Astrocyte (in vitro differentiated cells and primary cell): Measurements from ENCODE around the gene GPR137B. TPM values are rescaled to one million over a fixed set of nuclear protein-coding genes. Genes with fewer than 3 reads are reported as not detected.

Source experiments
- DNase-seq: peaks from one replicate; pipeline ENCODE4 v3.0.0-alpha.2; 2010; ENCODE audit warnings: low read depth
- FAIRE-seq: peaks from 2 replicates; lab custom pipeline; 2011; peaks lifted over from hg19 to GRCh38; lab: Jason Lieb, UNC
- H2AFZ ChIP-seq: 2 replicates; pipeline ENCODE4 v1.6.0; 2012; ENCODE audit warnings: low read depth, low read length, inconsistent platforms
- H3K27ac ChIP-seq: 2 replicates; pipeline ENCODE4 v1.5.1; 2011; ENCODE audit warnings: low read depth, low read length, inconsistent platforms
- H3K27me3 ChIP-seq: 2 replicates; pipeline ENCODE4 v1.6.0; 2011; ENCODE audit warnings: low read length, inconsistent platforms; ENCODE audit not compliant: insufficient read depth
- H3K36me3 ChIP-seq: 2 replicates; pipeline ENCODE4 v1.5.1; 2011; ENCODE audit warnings: low read length, inconsistent platforms; ENCODE audit not compliant: insufficient read depth
- H3K4me1 ChIP-seq: 2 replicates; pipeline ENCODE4 v1.5.1; 2011; ENCODE audit warnings: low read length, inconsistent platforms; ENCODE audit not compliant: insufficient read depth
- H3K4me2 ChIP-seq: 2 replicates; pipeline ENCODE4 v1.6.0; 2012; ENCODE audit warnings: low read length, inconsistent platforms
- H3K4me3 ChIP-seq: 2 replicates; pipeline ENCODE4 v1.5.1; 2011; ENCODE audit warnings: low read depth, mild to moderate bottlenecking, low read length, inconsistent platforms; ENCODE audit not compliant: insufficient read depth
- H3K79me2 ChIP-seq: 2 replicates; pipeline ENCODE4 v1.6.0; 2012; ENCODE audit warnings: mild to moderate bottlenecking, low read length, inconsistent platforms; ENCODE audit not compliant: insufficient read depth
- H3K9ac ChIP-seq: 2 replicates; pipeline ENCODE4 v1.6.0; 2012; ENCODE audit warnings: mild to moderate bottlenecking, low read length, inconsistent platforms
- H3K9me3 ChIP-seq: 2 replicates; pipeline ENCODE4 v1.5.1; 2012; ENCODE audit warnings: low read depth, mild to moderate bottlenecking, low read length, inconsistent platforms; ENCODE audit not compliant: insufficient read depth
- H4K20me1 ChIP-seq: 2 replicates; pipeline ENCODE4 v1.6.0; 2012; ENCODE audit warnings: low read length, inconsistent platforms; ENCODE audit not compliant: insufficient read depth
- H3K27ac Mint-ChIP-seq: one replicate; pipeline ENCODE4 v1.8.0; 2021; ENCODE audit warnings: mild to moderate bottlenecking, mixed read lengths; ENCODE audit not compliant: unreplicated experiment
- H3K27me3 Mint-ChIP-seq: one replicate; pipeline ENCODE4 v1.8.0; 2021; ENCODE audit warnings: low read depth, mixed read lengths; ENCODE audit not compliant: unreplicated experiment
- H3K36me3 Mint-ChIP-seq: one replicate; pipeline ENCODE4 v1.8.0; 2021; ENCODE audit warnings: low read depth, mixed read lengths; ENCODE audit not compliant: unreplicated experiment
- H3K4me1 Mint-ChIP-seq: one replicate; pipeline ENCODE4 v1.8.0; 2021; ENCODE audit warnings: low read depth, mixed read lengths; ENCODE audit not compliant: unreplicated experiment
- H3K4me3 Mint-ChIP-seq: one replicate; pipeline ENCODE4 v1.8.0; 2021; ENCODE audit warnings: mild to moderate bottlenecking, moderate library complexity, mixed read lengths; ENCODE audit not compliant: unreplicated experiment
- H3K9me3 Mint-ChIP-seq: one replicate; pipeline ENCODE4 v1.8.0; 2021; ENCODE audit warnings: mild to moderate bottlenecking, mixed read lengths; ENCODE audit not compliant: unreplicated experiment
- EZH2 ChIP-seq: IDR thresholded peaks from 2 replicates; pipeline ENCODE4 v1.6.1; 2012; ENCODE audit warnings: mild to moderate bottlenecking, low read length, inconsistent platforms; ENCODE audit not compliant: insufficient read depth
- total RNA-seq: library from RNA; stranded (reverse); gene quantifications from 2 replicates; pipeline ENCODE4 v1.2.1, GENCODE V29; 2021
- TF ChIP-seq, protein P1 (sequence below): IDR thresholded peaks from 2 replicates; pipeline ENCODE4 v1.5.1; 2011; ENCODE audit warnings: low read depth, mild to moderate bottlenecking, inconsistent platforms, low read length, moderate library complexity; ENCODE audit not compliant: insufficient read depth

The GPR137B gene
- total RNA-seq, 1 donor from 2014 or later, result 12.9 TPM

DNA sequence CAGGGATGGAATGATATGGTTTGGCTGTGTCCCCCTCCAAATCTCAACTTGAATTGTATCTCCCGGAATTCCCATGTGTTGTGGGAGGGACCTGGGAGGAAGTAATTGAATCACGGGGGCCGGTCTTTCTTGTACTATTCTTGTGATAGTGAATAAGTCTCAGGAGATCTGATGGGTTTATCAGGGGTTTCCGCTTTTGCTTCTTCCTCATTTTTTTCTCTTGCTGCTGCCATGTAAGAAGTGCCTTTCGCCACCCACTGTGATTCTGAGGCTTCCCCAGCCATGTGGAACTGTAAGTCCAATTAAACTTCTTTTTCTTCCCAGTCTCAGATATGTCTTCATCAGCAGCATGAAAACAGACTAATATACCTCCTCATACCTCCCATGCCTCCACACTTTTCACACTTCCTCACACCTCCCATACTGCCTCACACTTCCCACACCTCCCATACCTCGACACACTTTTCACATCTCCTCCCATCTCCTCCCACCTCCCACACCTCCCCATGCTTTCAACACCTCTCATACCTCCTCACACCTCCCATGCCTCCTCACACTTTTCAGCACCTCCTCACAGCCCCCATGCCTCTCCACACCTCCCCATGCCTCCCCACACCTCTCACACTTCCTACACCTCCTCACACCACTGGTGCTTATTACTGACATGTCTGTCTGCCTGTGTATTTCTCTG lies 21.3 kb downstream of the GPR137B start:
- Histone ChIP-seq H2AFZ (no peak overlapping the region), H3K4me3 (no peak overlapping the region), H3K9me3 (peaks cover 5% of the 10 kb centered on the region), H3K79me2 (no peaks in the 10 kb centered on the region), H3K36me3 (no peaks in the 10 kb centered on the region), H3K4me2 (no peak overlapping the region), H4K20me1 (peaks cover 8% of the 10 kb centered on the region), H3K27me3 (no peaks in the 10 kb centered on the region), H3K27ac (no peak overlapping the region), H3K9ac (no peak overlapping the region), H3K4me1 (no peaks in the 10 kb centered on the region)
- H3K4me3 Mint-ChIP-seq, result no peak overlapping the region
- H3K27ac Mint-ChIP-seq, result no peak overlapping the region
- FAIRE-seq (no peak), DNase-seq (no peak)
- TF ChIP-seq, protein P1, sequence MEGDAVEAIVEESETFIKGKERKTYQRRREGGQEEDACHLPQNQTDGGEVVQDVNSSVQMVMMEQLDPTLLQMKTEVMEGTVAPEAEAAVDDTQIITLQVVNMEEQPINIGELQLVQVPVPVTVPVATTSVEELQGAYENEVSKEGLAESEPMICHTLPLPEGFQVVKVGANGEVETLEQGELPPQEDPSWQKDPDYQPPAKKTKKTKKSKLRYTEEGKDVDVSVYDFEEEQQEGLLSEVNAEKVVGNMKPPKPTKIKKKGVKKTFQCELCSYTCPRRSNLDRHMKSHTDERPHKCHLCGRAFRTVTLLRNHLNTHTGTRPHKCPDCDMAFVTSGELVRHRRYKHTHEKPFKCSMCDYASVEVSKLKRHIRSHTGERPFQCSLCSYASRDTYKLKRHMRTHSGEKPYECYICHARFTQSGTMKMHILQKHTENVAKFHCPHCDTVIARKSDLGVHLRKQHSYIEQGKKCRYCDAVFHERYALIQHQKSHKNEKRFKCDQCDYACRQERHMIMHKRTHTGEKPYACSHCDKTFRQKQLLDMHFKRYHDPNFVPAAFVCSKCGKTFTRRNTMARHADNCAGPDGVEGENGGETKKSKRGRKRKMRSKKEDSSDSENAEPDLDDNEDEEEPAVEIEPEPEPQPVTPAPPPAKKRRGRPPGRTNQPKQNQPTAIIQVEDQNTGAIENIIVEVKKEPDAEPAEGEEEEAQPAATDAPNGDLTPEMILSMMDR, result no peak
- TF ChIP-seq EZH2, result no peak
- H3K9me3 Mint-ChIP-seq, result peaks cover 18% of the 10 kb centered on the region
- no peaks in the 10 kb centered on the region for H3K27me3 Mint-ChIP-seq
- no peaks in the 10 kb centered on the region for H3K4me1 Mint-ChIP-seq
- peaks cover 27% of the 10 kb centered on the region for H3K36me3 Mint-ChIP-seq

DNA sequence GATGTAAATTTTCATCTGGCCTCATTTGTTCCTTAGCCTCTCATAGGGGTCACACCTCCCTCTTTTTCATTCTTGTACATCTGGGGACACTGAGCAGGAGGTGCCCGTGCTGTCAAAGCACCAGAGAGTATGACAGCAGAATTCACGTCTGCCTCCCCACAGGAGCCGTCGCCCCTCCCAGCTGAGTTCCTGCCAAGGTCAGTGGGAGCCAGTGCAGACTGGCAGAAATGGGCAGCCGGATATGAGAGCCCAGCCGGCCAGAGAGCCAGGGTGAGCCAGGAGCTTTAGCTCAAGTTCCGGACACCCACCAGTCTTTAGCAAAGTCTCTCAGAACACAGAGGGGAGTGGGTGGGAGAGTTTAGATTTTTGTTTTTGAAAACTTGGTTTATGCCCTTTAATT lies 21.9 kb downstream of the GPR137B start:
- Mint-ChIP-seq H3K9me3 (peaks cover 18% of the 10 kb centered on the region), H3K27ac (no peak overlapping the region), H3K4me3 (no peak overlapping the region), H3K4me1 (peaks cover 1% of the 10 kb centered on the region), H3K27me3 (no peaks in the 10 kb centered on the region), H3K36me3 (peaks cover 27% of the 10 kb centered on the region)
- H3K4me1 ChIP-seq, result no peaks in the 10 kb centered on the region
- H3K27me3 ChIP-seq, result no peaks in the 10 kb centered on the region
- no peak overlapping the region for H3K4me3 ChIP-seq
- peaks cover 8% of the 10 kb centered on the region for H4K20me1 ChIP-seq
- TF ChIP-seq, protein P1, result no peak
- TF ChIP-seq EZH2, result no peak
- no peak overlapping the region for H2AFZ ChIP-seq
- FAIRE-seq (no peak), DNase-seq (no peak)
- no peaks in the 10 kb centered on the region for H3K79me2 ChIP-seq
- H3K4me2 ChIP-seq, result no peak overlapping the region
- no peak overlapping the region for H3K27ac ChIP-seq
- H3K9me3 ChIP-seq, result peaks cover 5% of the 10 kb centered on the region
- no peak overlapping the region for H3K9ac ChIP-seq
- H3K36me3 ChIP-seq, result no peaks in the 10 kb centered on the region

DNA sequence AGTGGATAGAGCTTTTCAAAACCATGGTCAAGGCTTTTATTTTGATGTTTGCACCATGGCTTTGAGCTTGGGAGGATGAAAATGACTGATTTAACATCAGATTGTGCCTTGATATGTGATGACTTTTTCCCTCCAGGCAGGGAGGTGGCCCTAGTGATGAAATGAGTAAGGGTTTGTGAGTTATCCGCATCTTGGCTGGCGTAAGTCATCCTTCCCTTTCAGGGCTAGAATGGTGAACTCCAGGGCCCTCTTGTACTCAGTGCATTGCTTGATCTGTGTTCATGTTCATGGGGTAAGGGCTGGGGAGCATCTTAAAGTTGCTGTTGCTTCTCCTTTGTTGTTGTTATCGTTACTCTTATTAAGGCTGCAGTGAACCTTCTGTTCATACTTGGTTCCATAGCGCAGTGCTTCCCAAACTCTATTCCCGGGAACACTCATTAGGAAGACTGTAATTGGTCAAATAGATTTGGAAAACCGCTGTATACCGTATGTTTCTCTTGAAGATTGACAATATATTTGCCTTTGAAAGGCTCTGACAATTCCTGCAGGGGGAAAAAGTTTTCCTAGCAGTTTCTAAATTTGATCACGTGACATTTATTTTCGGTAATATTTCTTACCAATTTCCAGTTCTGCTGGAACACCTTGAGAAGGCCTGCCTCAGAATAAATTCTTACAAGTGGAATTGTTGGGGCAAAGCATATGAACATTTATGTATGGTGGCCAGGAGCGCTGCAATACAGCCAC lies 23.1 kb downstream of the GPR137B start:
- no peaks in the 10 kb centered on the region for H3K27me3 ChIP-seq
- no peaks in the 10 kb centered on the region for H3K27me3 Mint-ChIP-seq
- peaks cover 5% of the 10 kb centered on the region for H3K9me3 ChIP-seq
- H3K4me3 ChIP-seq, result no peak overlapping the region
- H2AFZ ChIP-seq, result no peak overlapping the region
- FAIRE-seq (no peak), DNase-seq (no peak)
- H3K27ac ChIP-seq, result no peak overlapping the region
- no peak overlapping the region for H3K27ac Mint-ChIP-seq
- H3K4me3 Mint-ChIP-seq, result no peak overlapping the region
- TF ChIP-seq EZH2, result no peak
- TF ChIP-seq, protein P1, result no peak
- H3K4me1 Mint-ChIP-seq, result peaks cover 1% of the 10 kb centered on the region
- peaks cover 27% of the 10 kb centered on the region for H3K36me3 Mint-ChIP-seq
- no peaks in the 10 kb centered on the region for H3K36me3 ChIP-seq
- H3K79me2 ChIP-seq, result no peaks in the 10 kb centered on the region
- H3K4me1 ChIP-seq, result no peaks in the 10 kb centered on the region
- no peak overlapping the region for H3K4me2 ChIP-seq
- peaks cover 18% of the 10 kb centered on the region for H3K9me3 Mint-ChIP-seq
- H3K9ac ChIP-seq, result no peak overlapping the region
- peaks cover 8% of the 10 kb centered on the region for H4K20me1 ChIP-seq
